ENCODE data around the gene TCF7.
A peak's percentile ranks its signal among the peaks of the same experiment; 100 is the strongest.

TCF7 gene

GRCh38 chr5:134143944-134144941, 29.8 kb downstream of the TCF7 start:
- DNase-seq, result no peak

- no peak for DNase-seq
Observed at GRCh38 chr5:134145041-134145757, 30.7 kb downstream of the TCF7 start.

GRCh38 chr5:134145779-134146581, 31.5 kb downstream of the TCF7 start:
- peak in 50 of 58 donors; percentile 29 to 87 (median 59) for DNase-seq

- peak in 9 of 58 donors; percentile 20 to 49 (median 28) for DNase-seq
Observed at GRCh38 chr5:134146651-134147518, 32.4 kb downstream of the TCF7 start.

- no peak for DNase-seq
Observed at GRCh38 chr5:134148316-134148715, 33.8 kb downstream of the TCF7 start.

- DNase-seq, result no peak
Observed at GRCh38 chr5:134148986-134149539, 34.6 kb downstream of the TCF7 start.

GRCh38 chr5:134149571-134150303, 35.3 kb downstream of the TCF7 start:
- DNase-seq, result peak in 3 of 58 donors; percentile 16 to 33 (median 27)

- no peak for DNase-seq
Observed at GRCh38 chr5:134151723-134152122, 37.2 kb downstream of the TCF7 start.

GRCh38 chr5:134152173-134152832, 37.8 kb downstream of the TCF7 start:
- peak in 1 of 58 donors; percentile 13 for DNase-seq

- no peak for DNase-seq
Observed at GRCh38 chr5:134153241-134153640, 38.8 kb downstream of the TCF7 start.

- DNase-seq, result no peak
Observed at GRCh38 chr5:134153657-134154056, 39.2 kb downstream of the TCF7 start.

GRCh38 chr5:134161513-134162395, 47.3 kb downstream of the TCF7 start:
- no peak for DNase-seq

GRCh38 chr5:134162592-134162991, 48.1 kb downstream of the TCF7 start:
- no peak for DNase-seq

GRCh38 chr5:134171972-134172371, 57.5 kb downstream of the TCF7 start:
- DNase-seq, result peak in 1 of 58 donors; percentile 3

- DNase-seq, result no peak
Observed at GRCh38 chr5:134174841-134175839, 60.7 kb downstream of the TCF7 start.

- peak in 10 of 58 donors; percentile 27 to 62 (median 45) for DNase-seq
Observed at GRCh38 chr5:134175921-134176510, 61.5 kb downstream of the TCF7 start.
